GM12878 (cell line): ENCODE measurements around the gene OR2B3. TPM values are rescaled to one million over a fixed set of nuclear protein-coding genes. Genes with fewer than 3 reads are reported as not detected.

Source experiments
- ATAC-seq: fragments of 200-7000 bp; cut with Tn5 transposase; 3 replicates; pipeline ENCODE4 v1.9.1; 2020; ENCODE audit warnings: mild to moderate bottlenecking, moderate library complexity
- BruUV-seq: library from RNA; stranded (reverse); fragments of 400-500 nt; replicated peaks from 2 replicates; lab custom pipeline; 2021; lab: Mats Ljungman, UMichigan
- CTCF ChIA-PET: fragments of 300-600 bp; sonication (Branson Sonifier 250); formaldehyde crosslinking; extraction: SDS; loops from one replicate; lab custom pipeline; 2021; ENCODE audit warnings: inconsistent platforms; lab: Yijun Ruan, JAX
- POLR2A ChIA-PET: fragments of 350-600 bp; formaldehyde crosslinking; extraction: SDS; loops from one replicate; lab custom pipeline; 2021; ENCODE audit warnings: inconsistent platforms; lab: Charles Lee
- RAD21 ChIA-PET: fragments of 300-600 bp; sonication (Branson Sonifier 250); formaldehyde crosslinking; loops from one replicate; lab custom pipeline; 2023; ENCODE audit warnings: antibody characterized with exemption; ENCODE audit not compliant: unreplicated experiment; lab: Charles Lee
- SMC1A ChIA-PET: fragments of 300-600 bp; sonication (Branson Sonifier 250); formaldehyde crosslinking; loops from one replicate; lab custom pipeline; 2023; ENCODE audit not compliant: unreplicated experiment, uncharacterized antibody; lab: Charles Lee
- DNase-seq: peaks from one replicate; pipeline ENCODE4 v3.0.0-alpha.2; 2011; ENCODE audit warnings: low read depth, low spot score
- FAIRE-seq: peaks from 3 replicates; lab custom pipeline; 2011; peaks lifted over from hg19 to GRCh38; lab: Jason Lieb, UNC
- H2AFZ ChIP-seq: 2 replicates; pipeline ENCODE4 v1.6.0; 2011; ENCODE audit warnings: low read depth, low read length, control low read depth; ENCODE audit not compliant: control insufficient read depth
- H3K27ac ChIP-seq: 2 replicates; pipeline ENCODE4 v1.5.1; 2011; ENCODE audit warnings: control low read depth; ENCODE audit not compliant: control insufficient read depth, insufficient read depth
- H3K27me3 ChIP-seq, 2 experiments: replicated peaks in 1 of 2; 2 replicates each; pipeline versions ENCODE4 v1.6.0 to v1.6.1; 2011; ENCODE audit warnings: low read length in 1 of 2; ENCODE audit not compliant: control insufficient read depth in 2 of 2, insufficient read depth in 2 of 2
- H3K36me3 ChIP-seq, 2 experiments: 2 replicates each; pipeline ENCODE4 v1.5.1; 2011; ENCODE audit warnings: low read length in 1 of 2; ENCODE audit not compliant: control insufficient read depth in 2 of 2, insufficient read depth in 2 of 2
- H3K4me1 ChIP-seq: 2 replicates; pipeline ENCODE4 v1.6.1; 2011; ENCODE audit warnings: mild to moderate bottlenecking, low read length, moderate library complexity, mixed read lengths; ENCODE audit not compliant: control insufficient read depth, insufficient read depth
- H3K4me2 ChIP-seq: 2 replicates; pipeline ENCODE4 v1.6.0; 2011; ENCODE audit warnings: control low read depth; ENCODE audit not compliant: control insufficient read depth, insufficient read depth
- H3K4me3 ChIP-seq: fragments of 200-600 bp; sonication (generic); 2 replicates; pipeline ENCODE4 v1.5.1; 2016
- H3K79me2 ChIP-seq: 2 replicates; pipeline ENCODE4 v1.6.0; 2011; ENCODE audit warnings: low read length; ENCODE audit not compliant: control insufficient read depth, insufficient read depth
- H3K9ac ChIP-seq: 2 replicates; pipeline ENCODE4 v1.8.0; 2011; ENCODE audit warnings: low read length, control low read depth, mixed read lengths; ENCODE audit not compliant: control insufficient read depth, insufficient read depth
- H3K9me3 ChIP-seq: replicated peaks from 3 replicates; pipeline ENCODE4 v1.5.1; 2011; ENCODE audit warnings: mild to moderate bottlenecking, low read length; ENCODE audit not compliant: control insufficient read depth, insufficient read depth
- H4K20me1 ChIP-seq: 2 replicates; pipeline ENCODE4 v1.6.0; 2011; ENCODE audit not compliant: control insufficient read depth, insufficient read depth
- CREB1 ChIP-seq: IDR thresholded peaks from 2 replicates; pipeline ENCODE4 v1.6.1; 2012; ENCODE audit warnings: low read depth, mild to moderate bottlenecking, inconsistent platforms
- E4F1 ChIP-seq: fragments of 450-650 bp; IDR thresholded peaks from 2 replicates; pipeline ENCODE4 v1.6.1; 2018; ENCODE audit warnings: borderline replicate concordance, mild to moderate bottlenecking; ENCODE audit not compliant: partially characterized antibody
- EED ChIP-seq: sonication (generic); IDR thresholded peaks from 2 replicates; pipeline ENCODE4 v1.6.1; 2016; ENCODE audit warnings: antibody characterized with exemption, low read depth
- EGR1 ChIP-seq, 2 experiments: IDR thresholded peaks; 1 replicate in 1 of 2; 2 replicates in 1 of 2; pipeline ENCODE4 v1.6.1; 2011 to 2012; ENCODE audit warnings: low read depth in 2 of 2, low read length in 2 of 2, borderline replicate concordance in 1 of 2, mild to moderate bottlenecking in 1 of 2, moderate library complexity in 1 of 2
- FOXK2 ChIP-seq: fragments of 450-650 bp; IDR thresholded peaks from 2 replicates; pipeline ENCODE4 v1.6.1; 2017; ENCODE audit warnings: mild to moderate bottlenecking, moderate library complexity
- HDAC2 ChIP-seq: fragments of 200-600 bp; sonication (generic); IDR thresholded peaks from 2 replicates; pipeline ENCODE4 v1.6.1; 2017
- HDGF ChIP-seq: fragments of 450-650 bp; IDR thresholded peaks from 2 replicates; pipeline ENCODE4 v1.6.1; 2016; ENCODE audit warnings: antibody characterized with exemption
- KLF5 ChIP-seq: fragments of 450-650 bp; IDR thresholded peaks from 2 replicates; pipeline ENCODE4 v1.6.1; 2014; ENCODE audit warnings: mild to moderate bottlenecking; ENCODE audit not compliant: partially characterized antibody
- MEF2A ChIP-seq: IDR thresholded peaks from 2 replicates; pipeline ENCODE4 v1.6.1; 2011; ENCODE audit warnings: low read depth, mild to moderate bottlenecking, low read length, moderate library complexity; ENCODE audit not compliant: insufficient read depth
- NR2C1 ChIP-seq: fragments of 450-650 bp; IDR thresholded peaks from 2 replicates; pipeline ENCODE4 v1.6.1; 2017; ENCODE audit warnings: antibody characterized with exemption, mild to moderate bottlenecking, moderate library complexity
- PBX3 ChIP-seq: IDR thresholded peaks from 2 replicates; pipeline ENCODE4 v1.6.1; 2011; ENCODE audit warnings: mild to moderate bottlenecking, low read depth, low read length, moderate library complexity; ENCODE audit not compliant: insufficient replicate concordance
- RCOR1 ChIP-seq: conservative IDR thresholded peaks from 2 replicates; pipeline ENCODE4 v1.6.1; 2012; ENCODE audit warnings: low read depth, low read length, improper control_type of control experiment
- SREBF2 ChIP-seq: IDR thresholded peaks from 2 replicates; pipeline ENCODE4 v1.6.1; 2012; ENCODE audit warnings: mild to moderate bottlenecking, low read length
- TCF12 ChIP-seq: IDR thresholded peaks from 2 replicates; pipeline ENCODE4 v1.6.1; 2011; ENCODE audit warnings: low read depth, mild to moderate bottlenecking, low read length
- WGBS: methylation state at CpG from one replicate; pipeline ENCODE4 v1.1.6; 2016; ENCODE audit warnings: low lambda C conversion rate; ENCODE audit not compliant: insufficient replicate concordance, insufficient coverage; ENCODE audit errors: missing lambda C conversion rate; 5-methylcytosine and 5-hydroxymethylcytosine counted together
- in situ Hi-C: fragments of 300-500 bp; cut with MboI; formaldehyde crosslinking; loops from 9 replicates; pipeline ENCODE4 v1.14.3; 2018; ENCODE audit warnings: mixed read lengths
- intact Hi-C: fragments of 100-400 bp; cut with micrococcal nuclease; formaldehyde crosslinking; loops from one replicate; pipeline ENCODE4 v1.14.2; 2022; ENCODE audit not compliant: unreplicated experiment
- polyA plus RNA-seq, 11 experiments: library from polyadenylated mRNA; depleted of rRNA in 4 of 11; unstranded in 6 of 11; stranded (reverse) in 5 of 11; fragments of >200 nt; fragmentation: Nextera tagmentation in 4 of 11; fragmentation: Illumina TruSeq in 1 of 11; extraction: Ambion mirVana in 4 of 11; extraction: Trizol in 1 of 11; gene quantifications; 1 replicate in 1 of 11; 2 replicates in 10 of 11; pipeline versions ENCODE4 v1.2.1 to v1.2.3, GENCODE V29; 2011 to 2016; ENCODE audit warnings: inconsistent platforms in 2 of 11, missing spikeins in 2 of 11, low read depth in 1 of 11
- total RNA-seq, 4 experiments: library from RNA; depleted of rRNA in 3 of 4; stranded (reverse); fragments of >200 nt in 3 of 4; fragmentation: Illumina TruSeq in 1 of 4; extraction: Trizol in 1 of 4; gene quantifications; 2 replicates each; pipeline versions ENCODE4 v1.2.1 to v1.2.3, GENCODE V29; 2013 to 2021

OR2B3 gene
- total and polyA plus RNA-seq, 10 of the 15 experiments (the other 5 are each of a cell fraction or from before 2014, with no cell fraction given), result not detected

- no peak overlapping the region for H3K4me2 ChIP-seq
- BruUV-seq, result no TSS peak
- ChIA-PET RAD21 (no interaction called here), SMC1A (no interaction called here), POLR2A (no interaction called here), CTCF (no interaction called here)
- in situ Hi-C loops, result no loop called here
- H2AFZ ChIP-seq, result no peak overlapping the region
- no peaks in the 10 kb centered on the region for H3K9me3 ChIP-seq
- no peaks in the 10 kb centered on the region for H4K20me1 ChIP-seq
- no peaks in the 10 kb centered on the region for H3K36me3 ChIP-seq
- H3K27me3 ChIP-seq, result 0 out of 4 replicates have a peak, but pooled peaks cover 0 to 2% of the 10 kb centered on the region in 2 experiments
- FAIRE-seq (no peak), DNase-seq (no peak), ATAC-seq (no peak)
- TF ChIP-seq CREB1 (no peak), RCOR1 (no peak), MEF2A (no peak), HDAC2 (no peak), SREBF2 (no peak), HDGF (no peak), PBX3 (no peak), NR2C1 (no peak), EGR1 (IDR thresholded peaks at IDR 0.05; ENCODE audit: borderline replicate concordance in 1 of 2, low read depth in 2 of 2, low read length in 2 of 2) (no peak), EED (no peak), E4F1 (no peak), KLF5 (no peak), FOXK2 (no peak), TCF12 (no peak)
- 0% methylated on average over 1 of the region's 1 CpG for WGBS
- H3K9ac ChIP-seq, result no peak overlapping the region
- H3K4me3 ChIP-seq, result no peak overlapping the region
- H3K79me2 ChIP-seq, result no peaks in the 10 kb centered on the region
- no peak overlapping the region for H3K27ac ChIP-seq
- intact Hi-C loops, result no loop called here
- H3K4me1 ChIP-seq, result no peaks in the 10 kb centered on the region
Measured at GRCh38 chr6:29079203-29079602, 7.9 kb downstream of the OR2B3 start.
